CD8-positive, alpha-beta memory T cell (primary cell): ENCODE measurements around the gene APOL5. TPM values are rescaled to one million over a fixed set of nuclear protein-coding genes. Genes with fewer than 3 reads are reported as not detected.

Experiments used
- CTCF ChIA-PET: fragments of 350-600 bp; sonication (Branson Sonifier 250); formaldehyde crosslinking; loops from one replicate; lab custom pipeline; 2021; ENCODE audit warnings: antibody characterized with exemption; lab: Charles Lee
- POLR2A ChIA-PET: fragments of 350-600 bp; sonication (Branson Sonifier 250); formaldehyde crosslinking; loops from one replicate; lab custom pipeline; 2021; ENCODE audit warnings: antibody characterized with exemption; lab: Charles Lee
- DNase-seq, 5 donors: peaks; one replicate each; pipeline versions ENCODE4 v3.0.0 to v3.0.0-alpha.2; 2020 to 2022; ENCODE audit warnings: mixed read lengths in 1 of 5
- H3K27ac ChIP-seq: one replicate; pipeline ENCODE4 v1.7.0; 2013; ENCODE audit warnings: low read depth, mild to moderate bottlenecking, low read length, moderate library complexity
- H3K27me3 ChIP-seq: 2 replicates; pipeline ENCODE4 v1.7.0; 2013; ENCODE audit warnings: low read length, mild to moderate bottlenecking; ENCODE audit not compliant: insufficient read depth, poor library complexity, severe bottlenecking
- H3K36me3 ChIP-seq: 2 replicates; pipeline ENCODE4 v1.7.0; 2013; ENCODE audit warnings: mild to moderate bottlenecking, low read length, moderate library complexity; ENCODE audit not compliant: insufficient read depth
- H3K4me1 ChIP-seq: 2 replicates; pipeline ENCODE4 v1.7.0; 2013; ENCODE audit warnings: mild to moderate bottlenecking, low read length, moderate library complexity; ENCODE audit not compliant: insufficient read depth
- H3K4me3 ChIP-seq: 2 replicates; pipeline ENCODE4 v1.7.0; 2013; ENCODE audit warnings: mild to moderate bottlenecking, low read length
- H3K9me3 ChIP-seq: 2 replicates; pipeline ENCODE4 v1.7.0; 2013; ENCODE audit warnings: mild to moderate bottlenecking, low read length
- H3K27ac Mint-ChIP-seq, 8 donors: one replicate each; pipeline ENCODE4 v1.8.0; 2020 to 2021; ENCODE audit warnings: mixed read lengths in 8 of 8, mild to moderate bottlenecking in 6 of 8, inconsistent platforms in 3 of 8, moderate library complexity in 3 of 8
- H3K27me3 Mint-ChIP-seq, 2 donors: one replicate each; pipeline ENCODE4 v1.8.0; 2020 to 2021; ENCODE audit warnings: mixed read lengths in 2 of 2, mild to moderate bottlenecking in 1 of 2, moderate library complexity in 1 of 2
- H3K36me3 Mint-ChIP-seq, 3 donors: one replicate each; pipeline ENCODE4 v1.8.0; 2020 to 2021; ENCODE audit warnings: mixed read lengths in 3 of 3, inconsistent platforms in 1 of 3, mild to moderate bottlenecking in 1 of 3
- H3K4me1 Mint-ChIP-seq, 3 donors: one replicate each; pipeline ENCODE4 v1.8.0; 2020 to 2021; ENCODE audit warnings: mixed read lengths in 3 of 3, inconsistent platforms in 1 of 3, mild to moderate bottlenecking in 1 of 3
- H3K4me3 Mint-ChIP-seq, 7 donors: one replicate each; pipeline ENCODE4 v1.8.0; 2020 to 2021; ENCODE audit warnings: mixed read lengths in 7 of 7, mild to moderate bottlenecking in 6 of 7, moderate library complexity in 4 of 7, inconsistent platforms in 2 of 7
- H3K9me3 Mint-ChIP-seq, 5 donors: one replicate each; pipeline ENCODE4 v1.8.0; 2020 to 2022; ENCODE audit warnings: mixed read lengths in 5 of 5, mild to moderate bottlenecking in 3 of 5, moderate library complexity in 2 of 5, inconsistent platforms in 1 of 5
- polyA plus RNA-seq: library from polyadenylated mRNA; unstranded; fragments of 300-500 nt; fragmentation: Illumina TruSeq; gene quantifications from one replicate; pipeline ENCODE4 v1.2.3, GENCODE V29; 2021
- total RNA-seq, 2 experiments: library from RNA; stranded (reverse); gene quantifications; one replicate each; pipeline ENCODE4 v1.2.3, GENCODE V29; 2021

APOL5 gene
- total and polyA plus RNA-seq, 3 experiments from 2014 or later = not detected

GRCh38 chr22:35766654-35767580, 49.2 kb downstream of the APOL5 start:
- Histone ChIP-seq H3K27me3 (no peaks in the 10 kb centered on the region), H3K27ac (no peak overlapping the region), H3K4me1 (no peaks in the 10 kb centered on the region), H3K4me3 (no peak overlapping the region), H3K9me3 (no peaks in the 10 kb centered on the region), H3K36me3 (no peaks in the 10 kb centered on the region)
- H3K4me3 Mint-ChIP-seq = no peak overlapping the region
- H3K9me3 Mint-ChIP-seq = no peaks in the 10 kb centered on the region
- H3K27ac Mint-ChIP-seq = no peak overlapping the region
- ChIA-PET CTCF (no interaction called here), POLR2A (interaction anchor here (0.6 kb wide), 1 partner anchor 79 kb away, joined by 3 read pairs; no protein-coding TSS in a partner anchor)
- DNase-seq = no peak
- H3K27me3 Mint-ChIP-seq = peaks cover 3 to 27% of the 10 kb centered on the region in 2 donors
- H3K36me3 Mint-ChIP-seq = no peaks in the 10 kb centered on the region
- no peaks in the 10 kb centered on the region for H3K4me1 Mint-ChIP-seq

GRCh38 chr22:35769974-35770373, 52.3 kb downstream of the APOL5 start:
- H3K27ac ChIP-seq = no peak overlapping the region
- no peaks in the 10 kb centered on the region for H3K27me3 ChIP-seq
- ChIA-PET POLR2A (no interaction called here), CTCF (no interaction called here)
- Mint-ChIP-seq H3K4me3 (no peak overlapping the region), H3K9me3 (no peaks in the 10 kb centered on the region), H3K27me3 (peaks cover 3 to 27% of the 10 kb centered on the region in 2 donors), H3K36me3 (no peaks in the 10 kb centered on the region), H3K27ac (no peak overlapping the region), H3K4me1 (no peaks in the 10 kb centered on the region)
- H3K9me3 ChIP-seq = no peaks in the 10 kb centered on the region
- H3K4me1 ChIP-seq = no peaks in the 10 kb centered on the region
- DNase-seq = no peak
- no peaks in the 10 kb centered on the region for H3K36me3 ChIP-seq
- no peak overlapping the region for H3K4me3 ChIP-seq

- Mint-ChIP-seq H3K27ac (no peak overlapping the region), H3K36me3 (no peaks in the 10 kb centered on the region), H3K4me1 (no peaks in the 10 kb centered on the region), H3K27me3 (peaks cover 0 to 25% of the 10 kb centered on the region in 2 donors), H3K9me3 (no peaks in the 10 kb centered on the region), H3K4me3 (no peak overlapping the region)
- Histone ChIP-seq H3K4me3 (no peak overlapping the region), H3K9me3 (no peaks in the 10 kb centered on the region), H3K27ac (no peak overlapping the region), H3K27me3 (no peaks in the 10 kb centered on the region), H3K36me3 (no peaks in the 10 kb centered on the region), H3K4me1 (no peaks in the 10 kb centered on the region)
- CTCF ChIA-PET = no interaction called here
- DNase-seq = no peak
- POLR2A ChIA-PET = no interaction called here
Observed at GRCh38 chr22:35775339-35775738, 57.7 kb downstream of the APOL5 start.

GRCh38 chr22:35777335-35777975, 59.8 kb downstream of the APOL5 start:
- no peak overlapping the region for H3K27ac ChIP-seq
- Mint-ChIP-seq H3K4me3 (no peak overlapping the region), H3K9me3 (no peaks in the 10 kb centered on the region), H3K27ac (no peak overlapping the region), H3K36me3 (no peaks in the 10 kb centered on the region), H3K4me1 (no peaks in the 10 kb centered on the region), H3K27me3 (peaks cover 1 to 25% of the 10 kb centered on the region in 2 donors)
- no peak for DNase-seq
- H3K36me3 ChIP-seq = no peaks in the 10 kb centered on the region
- no peak overlapping the region for H3K4me3 ChIP-seq
- CTCF ChIA-PET = no interaction called here
- H3K4me1 ChIP-seq = no peaks in the 10 kb centered on the region
- POLR2A ChIA-PET = no interaction called here
- no peaks in the 10 kb centered on the region for H3K9me3 ChIP-seq
- H3K27me3 ChIP-seq = no peaks in the 10 kb centered on the region

Other genes starting within 250 kb of the APOL5 start
- under 1 TPM; 0.09 to 0.24 TPM for gene RASD2, start 177.0 kb upstream of the APOL5 start, total RNA-seq
- not detected for gene RASD2, start 177.0 kb upstream of the APOL5 start, polyA plus RNA-seq
- gene MB, start 100.5 kb upstream of the APOL5 start, total RNA-seq = 1 to 10 TPM; 2.5 to 2.7 TPM
- gene MB, start 100.5 kb upstream of the APOL5 start, polyA plus RNA-seq = not detected
- 10 to 100 TPM; 27.1 to 27.5 TPM for gene APOL6, start 69.4 kb upstream of the APOL5 start, total RNA-seq
- 26.1 TPM for gene APOL6, start 69.4 kb upstream of the APOL5 start, polyA plus RNA-seq